Mucosa of descending colon (tissue), 3 donors: ENCODE results near the gene DUSP12. TPM values are rescaled to one million over a fixed set of nuclear protein-coding genes. Genes with fewer than 3 reads are reported as not detected.
A peak's percentile ranks its signal among the peaks of the same experiment; 100 is the strongest.

Source experiments
- ATAC-seq: fragments of 200-7000 bp; cut with Tn5 transposase; one replicate; pipeline ENCODE4 v1.9.1; 2020; ENCODE audit warnings: mild to moderate bottlenecking, moderate library complexity
- DNase-seq, 3 donors: peaks; one replicate each; pipeline ENCODE4 v3.0.0-alpha.2; 2020
- H3K36me3 ChIP-seq: fragments of 200-600 bp; one replicate; pipeline ENCODE4 v1.8.0; 2021; ENCODE audit warnings: low read depth, mild to moderate bottlenecking
- H3K4me1 ChIP-seq: fragments of 200-600 bp; one replicate; pipeline ENCODE4 v1.8.0; 2021; ENCODE audit warnings: low read depth, mild to moderate bottlenecking
- H3K4me3 ChIP-seq: fragments of 200-600 bp; one replicate; pipeline ENCODE4 v1.8.0; 2021; ENCODE audit warnings: mild to moderate bottlenecking
- H3K9me3 ChIP-seq: fragments of 200-600 bp; one replicate; pipeline ENCODE4 v1.8.0; 2021; ENCODE audit warnings: mild to moderate bottlenecking
- intact Hi-C, 2 donors: fragments of 100-400 bp; cut with DNase I in 1 of 2; cut with micrococcal nuclease in 1 of 2; formaldehyde crosslinking; loops; one replicate each; pipeline versions ENCODE4 v1.11.0 to v1.11.1; 2022; cut with DNase I, micrococcal nuclease
- total RNA-seq, 3 donors: library from RNA; stranded (reverse); fragmentation: NEBNext Ultra II Directional in 2 of 3; extraction: Animal tissue kit (Norgen Biotek cat#: 25700) in 2 of 3; gene quantifications; one replicate each; pipeline versions ENCODE4 v1.2.1 to v1.2.4, GENCODE V29; 2021 to 2023
- TF ChIP-seq, protein P1 (sequence below): fragments of 200-600 bp; IDR thresholded peaks from one replicate; pipeline ENCODE4 v1.8.0; 2022; ENCODE audit warnings: antibody characterized with exemption, mild to moderate bottlenecking
- donor health status: DM: no; HTN: no; CAD: no; lungs with moderate emphysema.
- donor health status: DM: no; HTN: no; CAD: no.
- donor health status: DM: no; HTN: yes; CAD: no.

DUSP12 gene
- total RNA-seq, 3 donors from 2014 or later = 14.3 to 19.5 (median 15.1) TPM

DNA sequence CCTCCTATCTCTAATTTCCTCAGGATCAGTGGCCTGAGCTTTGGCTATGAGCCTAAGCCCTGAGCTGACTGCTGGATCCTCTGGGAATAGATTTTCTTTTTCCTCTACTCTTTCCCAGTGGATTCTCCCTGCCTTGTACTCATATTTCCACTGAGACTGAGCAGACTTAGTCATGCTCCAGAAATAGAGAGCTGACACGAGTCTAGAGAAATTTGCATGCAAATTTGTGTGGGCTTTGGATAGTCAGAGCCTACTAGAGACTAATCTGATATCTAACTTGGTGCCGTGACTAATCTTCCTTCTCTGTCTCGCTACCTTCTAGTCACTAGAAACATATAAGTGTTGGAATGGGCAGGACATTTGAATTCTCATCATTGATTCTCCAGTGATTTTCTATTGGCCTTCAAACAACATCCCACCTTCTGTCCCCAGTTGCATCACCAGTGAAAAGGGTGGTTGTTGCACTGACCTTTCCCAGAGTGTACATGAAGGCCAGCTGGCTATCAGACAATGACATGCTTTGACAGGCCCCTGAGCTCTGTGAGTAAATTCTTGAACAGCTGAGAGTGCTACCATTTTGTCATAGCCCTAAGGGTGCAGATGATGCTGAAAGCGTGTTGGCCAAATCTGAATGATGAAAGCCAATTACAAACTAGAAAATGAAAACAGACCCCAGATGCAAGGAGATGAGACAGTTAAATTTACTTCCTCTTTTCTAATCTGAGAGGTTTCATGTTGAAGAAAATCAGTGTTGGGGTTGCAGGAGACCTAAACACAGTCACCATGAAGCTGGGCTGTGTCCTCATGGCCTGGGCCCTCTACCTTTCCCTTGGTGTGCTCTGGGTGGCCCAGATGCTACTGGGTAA lies 42.9 kb upstream of the DUSP12 start, which contains the start of gene FCRLA:
Gene FCRLA (plus strand): TSS at position 748 of the 866 bp plus-strand sequence. CDS start 36 bp downstream, at position 784.
- Histone ChIP-seq H3K4me3 (no peak within 1 kb of the TSS), H3K9me3 (no peaks in the 10 kb centered on the region), H3K36me3 (no peaks in the 10 kb centered on the region), H3K4me1 (no peaks in the 10 kb centered on the region)
- DNase-seq = no peak
- TF ChIP-seq, protein P1, sequence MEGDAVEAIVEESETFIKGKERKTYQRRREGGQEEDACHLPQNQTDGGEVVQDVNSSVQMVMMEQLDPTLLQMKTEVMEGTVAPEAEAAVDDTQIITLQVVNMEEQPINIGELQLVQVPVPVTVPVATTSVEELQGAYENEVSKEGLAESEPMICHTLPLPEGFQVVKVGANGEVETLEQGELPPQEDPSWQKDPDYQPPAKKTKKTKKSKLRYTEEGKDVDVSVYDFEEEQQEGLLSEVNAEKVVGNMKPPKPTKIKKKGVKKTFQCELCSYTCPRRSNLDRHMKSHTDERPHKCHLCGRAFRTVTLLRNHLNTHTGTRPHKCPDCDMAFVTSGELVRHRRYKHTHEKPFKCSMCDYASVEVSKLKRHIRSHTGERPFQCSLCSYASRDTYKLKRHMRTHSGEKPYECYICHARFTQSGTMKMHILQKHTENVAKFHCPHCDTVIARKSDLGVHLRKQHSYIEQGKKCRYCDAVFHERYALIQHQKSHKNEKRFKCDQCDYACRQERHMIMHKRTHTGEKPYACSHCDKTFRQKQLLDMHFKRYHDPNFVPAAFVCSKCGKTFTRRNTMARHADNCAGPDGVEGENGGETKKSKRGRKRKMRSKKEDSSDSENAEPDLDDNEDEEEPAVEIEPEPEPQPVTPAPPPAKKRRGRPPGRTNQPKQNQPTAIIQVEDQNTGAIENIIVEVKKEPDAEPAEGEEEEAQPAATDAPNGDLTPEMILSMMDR = no peak
- peak; percentile 32 for ATAC-seq
- intact Hi-C loops = no loop called here

DNA sequence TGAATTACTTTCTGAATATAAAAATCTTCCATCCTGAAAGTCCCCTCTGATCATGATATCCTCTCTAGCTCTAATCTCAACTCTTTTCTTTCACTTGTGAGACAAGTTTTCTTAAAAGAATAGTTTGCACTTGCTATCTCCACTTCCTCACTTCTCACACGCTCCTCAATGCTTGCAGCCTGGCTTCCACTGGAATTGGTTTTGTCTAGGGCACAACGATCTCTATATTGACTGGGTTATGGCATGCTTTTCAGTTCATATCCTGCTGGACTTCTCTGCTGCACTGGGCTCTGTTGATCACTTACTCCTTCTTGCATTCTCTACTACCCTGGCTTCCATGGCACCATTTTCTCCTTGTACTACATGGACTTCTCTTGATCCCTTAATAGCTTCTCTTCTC lies 42.1 kb upstream of the DUSP12 start:
- no peaks in the 10 kb centered on the region for H3K4me1 ChIP-seq
- H3K36me3 ChIP-seq = no peaks in the 10 kb centered on the region
- H3K9me3 ChIP-seq = no peaks in the 10 kb centered on the region
- no peak overlapping the region for H3K4me3 ChIP-seq
- ATAC-seq (no peak), DNase-seq (no peak)
- TF ChIP-seq, protein P1 = no peak
- intact Hi-C loops = no loop called here

DNA sequence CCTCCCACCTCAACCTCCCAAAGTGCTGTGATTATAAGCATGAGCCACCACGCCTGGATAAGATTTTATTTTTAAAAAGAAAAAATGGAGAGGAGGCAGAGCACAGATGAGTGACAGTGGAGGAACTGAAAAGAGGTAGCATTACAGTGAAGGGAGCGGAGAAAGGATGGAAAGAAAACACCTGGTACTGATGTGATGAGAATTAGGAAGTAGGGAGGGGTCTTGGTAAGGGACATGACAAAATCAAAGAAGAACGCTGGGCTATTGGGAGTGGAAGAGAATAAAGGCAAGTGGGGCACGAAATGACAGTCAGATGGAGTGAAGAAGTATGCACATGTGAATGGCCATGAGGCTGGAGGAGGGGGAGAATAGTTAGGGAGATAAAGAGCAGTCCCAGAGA lies 40.2 kb upstream of the DUSP12 start:
- DNase-seq = no peak
- no peak overlapping the region for H3K4me3 ChIP-seq
- intact Hi-C loops = no loop called here
- no peaks in the 10 kb centered on the region for H3K4me1 ChIP-seq
- no peaks in the 10 kb centered on the region for H3K9me3 ChIP-seq
- H3K36me3 ChIP-seq = no peaks in the 10 kb centered on the region
- ATAC-seq = no peak
- TF ChIP-seq, protein P1 = no peak

DNA sequence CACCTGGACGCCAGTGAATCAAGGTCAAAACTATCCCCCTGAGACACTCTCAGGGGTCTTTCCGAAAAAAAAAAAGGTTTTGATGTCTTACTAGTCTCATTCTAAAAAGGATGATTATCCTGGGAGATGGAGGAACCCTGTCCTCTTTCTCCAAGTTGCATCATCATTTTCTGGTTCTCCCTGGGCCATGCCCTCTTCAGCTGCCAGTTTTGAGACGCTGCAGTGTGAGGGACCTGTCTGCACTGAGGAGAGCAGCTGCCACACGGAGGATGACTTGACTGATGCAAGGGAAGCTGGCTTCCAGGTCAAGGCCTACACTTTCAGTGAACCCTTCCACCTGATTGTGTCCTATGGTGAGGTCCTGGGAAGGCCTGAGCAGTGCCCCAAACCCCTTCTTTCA lies 39.0 kb upstream of the DUSP12 start:
- Histone ChIP-seq H3K4me1 (no peaks in the 10 kb centered on the region), H3K36me3 (no peaks in the 10 kb centered on the region), H3K9me3 (no peaks in the 10 kb centered on the region), H3K4me3 (no peak overlapping the region)
- TF ChIP-seq, protein P1 = no peak
- DNase-seq (no peak), ATAC-seq (no peak)
- intact Hi-C loops = no loop called here

DNA sequence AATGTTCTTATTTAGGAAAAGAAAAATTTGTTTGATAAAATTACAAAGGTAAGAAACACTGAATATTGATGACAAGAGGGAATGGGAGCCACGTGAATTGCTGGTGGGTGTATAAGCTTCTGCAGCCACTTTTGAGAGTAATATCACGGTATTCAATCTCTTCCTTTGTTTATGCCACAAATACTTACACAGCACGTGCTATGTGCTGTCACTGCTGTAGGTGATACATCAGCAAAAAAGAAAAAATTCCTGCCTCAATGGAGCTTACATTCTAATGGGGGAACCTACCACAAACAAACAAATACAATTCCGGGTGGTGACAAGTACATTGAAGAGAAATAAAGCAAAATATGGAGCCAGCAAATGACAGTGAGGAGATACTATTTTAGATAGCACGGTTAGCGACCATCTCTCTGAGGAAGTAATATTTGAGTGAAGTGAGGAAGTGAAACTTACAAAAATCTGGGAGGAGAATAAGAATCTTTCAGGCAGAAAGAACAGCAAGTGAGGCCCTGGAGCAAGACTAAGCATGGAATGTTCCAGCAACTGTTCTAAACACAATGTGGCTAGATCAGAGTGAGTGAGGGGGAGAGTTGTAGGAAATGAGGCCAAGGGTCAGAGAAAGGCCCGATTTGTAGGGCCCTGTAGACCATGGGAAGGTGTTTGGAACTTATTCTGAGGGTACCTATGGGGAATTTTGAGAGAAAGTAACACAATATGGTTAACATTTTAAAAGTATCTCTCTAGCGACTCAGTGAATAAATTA lies 30.8 kb upstream of the DUSP12 start:
- DNase-seq (no peak), ATAC-seq (peak; percentile 20)
- no peaks in the 10 kb centered on the region for H3K9me3 ChIP-seq
- H3K4me1 ChIP-seq = no peaks in the 10 kb centered on the region
- TF ChIP-seq, protein P1 = no peak
- no peak overlapping the region for H3K4me3 ChIP-seq
- intact Hi-C loops = no loop called here
- H3K36me3 ChIP-seq = no peaks in the 10 kb centered on the region
